Nephron (organoid): ENCODE results near the gene GP1BA.
"Not testable (repeated sequence)": the region's sequence is repeated elsewhere in the genome, so short reads cannot be mapped to it uniquely, and the experiment has no call there.

Source experiments
- H3K27ac Mint-ChIP-seq, 3 experiments: 2 replicates each; pipeline ENCODE4 v1.8.0; 2020; ENCODE audit warnings: mixed read lengths in 3 of 3, mild to moderate bottlenecking in 2 of 3, moderate library complexity in 1 of 3
- H3K27me3 Mint-ChIP-seq: 2 replicates; pipeline ENCODE4 v1.8.0; 2021; ENCODE audit warnings: low read depth, mild to moderate bottlenecking, moderate library complexity, mixed read lengths
- H3K36me3 Mint-ChIP-seq: 2 replicates; pipeline ENCODE4 v1.8.0; 2020; ENCODE audit warnings: low read depth, mixed read lengths
- H3K4me1 Mint-ChIP-seq: 2 replicates; pipeline ENCODE4 v1.8.0; 2020; ENCODE audit warnings: mixed read lengths
- H3K4me3 Mint-ChIP-seq, 3 experiments: 2 replicates each; pipeline ENCODE4 v1.8.0; 2020; ENCODE audit warnings: mild to moderate bottlenecking in 3 of 3, mixed read lengths in 3 of 3, moderate library complexity in 2 of 3
- H3K9me3 Mint-ChIP-seq: 2 replicates; pipeline ENCODE4 v1.8.0; 2020; ENCODE audit warnings: mixed read lengths
- CTCF ChIP-seq, 3 experiments: fragments of 200-600 bp; sonication (generic); IDR thresholded peaks; one replicate each; pipeline ENCODE4 v1.5.0; 2021; ENCODE audit warnings: antibody characterized with exemption in 3 of 3; ENCODE audit not compliant: unreplicated experiment in 3 of 3

Gene GP1BA

GRCh38 chr17:4919511-4920047 lies 12.5 kb upstream of the GP1BA start:
- no peaks in the 10 kb centered on the region for H3K9me3 Mint-ChIP-seq
- H3K27ac Mint-ChIP-seq: peak overlapping the region in 1 of 3 experiments; percentile 52
- no peaks in the 10 kb centered on the region for H3K36me3 Mint-ChIP-seq
- no peak overlapping the region for H3K4me3 Mint-ChIP-seq
- peaks cover 6% of the 10 kb centered on the region for H3K4me1 Mint-ChIP-seq
- no peak for TF ChIP-seq CTCF (IDR thresholded peaks at IDR 0.05; ENCODE audit: unreplicated experiment in 3 of 3)
- no peaks in the 10 kb centered on the region for H3K27me3 Mint-ChIP-seq

GRCh38 chr17:4920351-4921048 lies 11.6 kb upstream of the GP1BA start:
- Mint-ChIP-seq H3K4me1 (peaks cover 6% of the 10 kb centered on the region), H3K27ac (peak overlapping the region in 1 of 3 experiments; percentile 19), H3K4me3 (no peak overlapping the region), H3K9me3 (no peaks in the 10 kb centered on the region), H3K27me3 (no peaks in the 10 kb centered on the region), H3K36me3 (no peaks in the 10 kb centered on the region)
- TF ChIP-seq CTCF (IDR thresholded peaks at IDR 0.05; ENCODE audit: unreplicated experiment in 3 of 3): no peak

GRCh38 chr17:4921320-4921719 lies 10.8 kb upstream of the GP1BA start:
- no peaks in the 10 kb centered on the region for H3K36me3 Mint-ChIP-seq
- H3K27ac Mint-ChIP-seq: no peak overlapping the region
- peaks cover 6% of the 10 kb centered on the region for H3K4me1 Mint-ChIP-seq
- no peaks in the 10 kb centered on the region for H3K9me3 Mint-ChIP-seq
- TF ChIP-seq CTCF (IDR thresholded peaks at IDR 0.05; ENCODE audit: unreplicated experiment in 3 of 3): no peak
- H3K27me3 Mint-ChIP-seq: no peaks in the 10 kb centered on the region
- H3K4me3 Mint-ChIP-seq: no peak overlapping the region

- H3K4me3 Mint-ChIP-seq, H3K36me3 Mint-ChIP-seq, H3K9me3 Mint-ChIP-seq, H3K27me3 Mint-ChIP-seq, H3K4me1 Mint-ChIP-seq: not testable (repeated sequence)
- H3K27ac Mint-ChIP-seq: peak overlapping the region in 1 of 3 experiments; percentile 58
These were observed 5.3 kb upstream of the GP1BA start for GRCh38 chr17:4926577-4927335.

GRCh38 chr17:4928881-4929280 lies 3.2 kb upstream of the GP1BA start:
- H3K36me3 Mint-ChIP-seq: peaks cover 5% of the 10 kb centered on the region
- no peaks in the 10 kb centered on the region for H3K27me3 Mint-ChIP-seq
- no peak overlapping the region for H3K27ac Mint-ChIP-seq
- TF ChIP-seq CTCF (IDR thresholded peaks at IDR 0.05; ENCODE audit: unreplicated experiment in 3 of 3): no peak
- H3K4me3 Mint-ChIP-seq: no peak overlapping the region
- peaks cover 2% of the 10 kb centered on the region for H3K4me1 Mint-ChIP-seq
- H3K9me3 Mint-ChIP-seq: no peaks in the 10 kb centered on the region

- Mint-ChIP-seq H3K36me3 (peaks cover 10% of the 10 kb centered on the region), H3K4me3 (no peak overlapping the region), H3K4me1 (peaks cover 10% of the 10 kb centered on the region), H3K27ac (no peak overlapping the region), H3K9me3 (no peaks in the 10 kb centered on the region), H3K27me3 (no peaks in the 10 kb centered on the region)
- no peak for TF ChIP-seq CTCF (IDR thresholded peaks at IDR 0.05; ENCODE audit: unreplicated experiment in 3 of 3)
These were observed 679 bp downstream of the GP1BA start for GRCh38 chr17:4932756-4933155.
